ENCODE results near the gene NOD1.
"Not testable (repeated sequence)": the region's sequence is repeated elsewhere in the genome, so short reads cannot be mapped to it uniquely, and the experiment has no call there.

The NOD1 gene

GRCh38 chr7:30478349-30479201, at the start of gene NOD1:
Gene NOD1 (minus strand): TSS chr7:30478784. CDS start chr7:30456921, 21,863 bp downstream.
- Histone ChIP-seq H3K4me1 (ENCODE audit: insufficient read depth, low read length) (peaks cover 9% of the 10 kb centered on the region), H3K36me3 (ENCODE audit: insufficient read depth, low read length) (no peaks in the 10 kb centered on the region), H2AFZ (ENCODE audit: low read depth, low read length) (peak within 1 kb of the TSS; percentile 90), H3K4me3 (ENCODE audit: low read length) (peak within 1 kb of the TSS; percentile 65), H3K27me3 (ENCODE audit: insufficient read depth, low read length) (peaks cover 9% of the 10 kb centered on the region), H3K9me3 (ENCODE audit: low read length) (no peaks in the 10 kb centered on the region)

DNA sequence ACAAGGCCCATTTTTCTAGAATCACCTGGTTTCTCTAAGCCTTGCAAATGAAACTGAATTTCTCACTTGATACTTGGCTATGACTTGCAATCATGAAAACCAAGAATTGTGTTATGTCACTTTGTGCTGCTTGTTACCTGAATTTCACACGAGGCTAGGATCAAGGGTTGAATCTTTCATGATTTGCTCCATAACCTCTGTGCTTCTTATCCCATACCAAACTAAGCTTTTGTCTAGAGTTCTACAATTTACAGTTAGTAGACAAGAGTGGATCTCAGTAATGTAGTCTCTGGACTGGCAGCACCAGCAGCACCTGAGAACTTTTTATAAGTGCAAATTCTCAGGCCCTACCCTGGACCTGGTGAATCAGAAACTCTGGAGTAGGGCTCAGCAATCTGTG, 48.7 kb upstream of the NOD1 start:
- H2AFZ ChIP-seq (ENCODE audit: low read depth, low read length); H3K36me3 ChIP-seq (ENCODE audit: insufficient read depth, low read length); H3K27me3 ChIP-seq (ENCODE audit: insufficient read depth, low read length); H3K4me3 ChIP-seq (ENCODE audit: low read length); H3K9me3 ChIP-seq (ENCODE audit: low read length); H3K4me1 ChIP-seq (ENCODE audit: insufficient read depth, low read length): not testable (repeated sequence)

- Histone ChIP-seq H2AFZ (ENCODE audit: low read depth, low read length) (no peak overlapping the region), H3K4me1 (ENCODE audit: insufficient read depth, low read length) (no peaks in the 10 kb centered on the region), H3K9me3 (ENCODE audit: low read length) (no peaks in the 10 kb centered on the region), H3K4me3 (ENCODE audit: low read length) (no peak overlapping the region), H3K36me3 (ENCODE audit: insufficient read depth, low read length) (no peaks in the 10 kb centered on the region), H3K27me3 (ENCODE audit: insufficient read depth, low read length) (no peaks in the 10 kb centered on the region)
Observed at GRCh38 chr7:30526163-30526562, 47.6 kb upstream of the NOD1 start.

- Histone ChIP-seq H3K4me1 (ENCODE audit: insufficient read depth, low read length) (no peaks in the 10 kb centered on the region), H3K4me3 (ENCODE audit: low read length) (no peak overlapping the region), H3K27me3 (ENCODE audit: insufficient read depth, low read length) (no peaks in the 10 kb centered on the region), H3K9me3 (ENCODE audit: low read length) (no peaks in the 10 kb centered on the region), H3K36me3 (ENCODE audit: insufficient read depth, low read length) (no peaks in the 10 kb centered on the region), H2AFZ (ENCODE audit: low read depth, low read length) (no peak overlapping the region)
Observed at GRCh38 chr7:30525429-30525828, 46.8 kb upstream of the NOD1 start.

DNA sequence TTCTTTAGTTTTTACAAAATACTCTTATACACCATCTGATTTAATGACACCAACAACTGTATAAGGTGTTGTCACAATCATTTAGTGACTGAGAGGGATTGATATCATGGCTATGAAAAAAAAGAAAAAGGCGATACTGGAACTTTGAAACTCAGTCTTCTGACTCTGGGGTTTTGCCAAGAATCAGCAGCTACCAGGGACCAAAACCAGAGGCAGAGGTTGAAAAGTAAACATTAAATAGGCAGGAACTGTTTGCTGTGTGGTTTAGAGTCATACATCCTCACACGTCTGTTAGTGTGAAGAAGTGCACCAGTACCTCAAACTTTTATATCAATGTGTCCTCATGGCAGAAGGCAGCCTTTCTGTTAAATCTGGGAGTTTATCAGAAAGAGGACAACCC, 46.0 kb upstream of the NOD1 start:
- Histone ChIP-seq H3K27me3 (ENCODE audit: insufficient read depth, low read length) (no peaks in the 10 kb centered on the region), H3K36me3 (ENCODE audit: insufficient read depth, low read length) (no peaks in the 10 kb centered on the region), H3K9me3 (ENCODE audit: low read length) (no peaks in the 10 kb centered on the region), H2AFZ (ENCODE audit: low read depth, low read length) (no peak overlapping the region), H3K4me3 (ENCODE audit: low read length) (no peak overlapping the region), H3K4me1 (ENCODE audit: insufficient read depth, low read length) (no peaks in the 10 kb centered on the region)

GRCh38 chr7:30523466-30523865, 44.9 kb upstream of the NOD1 start:
- Histone ChIP-seq H3K4me1 (ENCODE audit: insufficient read depth, low read length) (no peaks in the 10 kb centered on the region), H3K27me3 (ENCODE audit: insufficient read depth, low read length) (no peaks in the 10 kb centered on the region), H2AFZ (ENCODE audit: low read depth, low read length) (no peak overlapping the region), H3K9me3 (ENCODE audit: low read length) (no peaks in the 10 kb centered on the region), H3K36me3 (ENCODE audit: insufficient read depth, low read length) (no peaks in the 10 kb centered on the region), H3K4me3 (ENCODE audit: low read length) (no peak overlapping the region)

GRCh38 chr7:30522159-30522558, 43.6 kb upstream of the NOD1 start:
- no peaks in the 10 kb centered on the region for H3K27me3 ChIP-seq (ENCODE audit: insufficient read depth, low read length)
- H3K9me3 ChIP-seq (ENCODE audit: low read length), result no peaks in the 10 kb centered on the region
- H3K4me3 ChIP-seq (ENCODE audit: low read length), result no peak overlapping the region
- no peak overlapping the region for H2AFZ ChIP-seq (ENCODE audit: low read depth, low read length)
- no peaks in the 10 kb centered on the region for H3K36me3 ChIP-seq (ENCODE audit: insufficient read depth, low read length)
- H3K4me1 ChIP-seq (ENCODE audit: insufficient read depth, low read length), result no peaks in the 10 kb centered on the region

DNA sequence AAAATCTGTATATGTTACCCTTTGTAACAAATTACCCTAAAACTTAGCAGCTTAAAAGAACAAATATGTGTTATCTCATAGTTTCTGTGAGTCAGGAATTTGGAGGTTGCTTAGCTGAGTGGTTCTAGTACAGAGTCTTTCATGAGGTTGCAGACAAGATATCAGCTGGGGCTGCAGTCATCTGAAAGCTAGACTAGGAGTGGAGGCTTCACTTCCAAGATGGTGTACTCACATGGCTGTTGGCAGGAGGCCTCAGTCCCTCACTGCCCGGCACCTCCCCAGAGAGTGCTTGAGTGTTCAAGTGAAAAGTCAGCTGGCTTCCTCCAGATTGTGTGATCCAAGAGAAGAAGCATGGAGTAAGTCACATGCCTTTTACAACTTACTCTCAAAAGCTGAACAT, 42.9 kb upstream of the NOD1 start:
- H2AFZ ChIP-seq (ENCODE audit: low read depth, low read length), result no peak overlapping the region
- H3K4me1 ChIP-seq (ENCODE audit: insufficient read depth, low read length), result no peaks in the 10 kb centered on the region
- H3K4me3 ChIP-seq (ENCODE audit: low read length), result no peak overlapping the region
- H3K9me3 ChIP-seq (ENCODE audit: low read length), result no peaks in the 10 kb centered on the region
- H3K36me3 ChIP-seq (ENCODE audit: insufficient read depth, low read length), result no peaks in the 10 kb centered on the region
- H3K27me3 ChIP-seq (ENCODE audit: insufficient read depth, low read length), result no peaks in the 10 kb centered on the region

DNA sequence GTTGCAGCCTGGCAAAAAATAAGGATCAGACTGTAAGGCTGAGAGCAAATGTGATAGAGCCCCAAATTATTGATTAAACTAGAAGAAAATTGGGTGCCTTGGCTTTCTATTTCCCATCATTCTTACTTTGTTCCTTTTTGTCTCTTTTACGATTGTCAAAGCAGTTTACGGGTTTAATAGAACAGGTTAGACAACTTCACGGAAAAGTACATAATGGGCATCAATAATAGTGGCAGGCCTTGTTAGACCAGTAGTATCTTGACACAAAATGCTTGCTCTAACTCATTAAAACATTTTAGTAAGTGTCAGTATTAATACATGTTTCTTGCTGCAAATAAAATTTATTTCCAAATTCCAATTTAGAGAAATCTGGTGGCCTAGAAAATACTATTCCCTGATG, 40.5 kb upstream of the NOD1 start:
- H3K4me3 ChIP-seq (ENCODE audit: low read length), result no peak overlapping the region
- H2AFZ ChIP-seq (ENCODE audit: low read depth, low read length), result no peak overlapping the region
- no peaks in the 10 kb centered on the region for H3K4me1 ChIP-seq (ENCODE audit: insufficient read depth, low read length)
- no peaks in the 10 kb centered on the region for H3K9me3 ChIP-seq (ENCODE audit: low read length)
- H3K27me3 ChIP-seq (ENCODE audit: insufficient read depth, low read length), result no peaks in the 10 kb centered on the region
- H3K36me3 ChIP-seq (ENCODE audit: insufficient read depth, low read length), result no peaks in the 10 kb centered on the region

- H3K4me3 ChIP-seq (ENCODE audit: low read length), result no peak overlapping the region
- no peaks in the 10 kb centered on the region for H3K36me3 ChIP-seq (ENCODE audit: insufficient read depth, low read length)
- no peaks in the 10 kb centered on the region for H3K9me3 ChIP-seq (ENCODE audit: low read length)
- H3K27me3 ChIP-seq (ENCODE audit: insufficient read depth, low read length), result no peaks in the 10 kb centered on the region
- H2AFZ ChIP-seq (ENCODE audit: low read depth, low read length), result no peak overlapping the region
- H3K4me1 ChIP-seq (ENCODE audit: insufficient read depth, low read length), result peaks cover 2% of the 10 kb centered on the region
Observed at GRCh38 chr7:30515761-30516160, 37.2 kb upstream of the NOD1 start.

- no peak overlapping the region for H3K4me3 ChIP-seq (ENCODE audit: low read length)
Observed at GRCh38 chr7:30514776-30515175, 36.2 kb upstream of the NOD1 start.

DNA sequence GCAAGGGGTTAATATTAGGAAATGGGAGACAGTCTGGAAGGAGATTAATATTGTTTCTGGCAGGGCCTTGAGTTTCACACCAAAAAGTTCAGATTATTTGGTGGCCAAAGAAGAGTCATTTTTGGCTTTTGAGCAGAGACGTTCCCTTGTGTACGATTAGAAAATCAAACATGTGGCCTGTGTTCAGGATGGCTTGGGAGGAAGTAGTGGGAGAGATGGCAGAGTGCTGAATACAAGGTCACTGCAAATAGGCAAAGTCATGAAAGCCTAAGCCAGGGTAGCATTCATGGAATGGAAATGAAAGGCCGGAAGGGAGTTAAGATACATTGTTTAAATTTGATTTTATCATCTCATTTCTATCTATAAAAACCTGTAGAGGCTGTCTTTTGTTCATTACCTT, 35.6 kb upstream of the NOD1 start:
- no peaks in the 10 kb centered on the region for H3K36me3 ChIP-seq (ENCODE audit: insufficient read depth, low read length)

More at GRCh38 chr7:30514776-30515175, 36.2 kb upstream of the NOD1 start:
- Histone ChIP-seq H3K36me3 (ENCODE audit: insufficient read depth, low read length) (no peaks in the 10 kb centered on the region), H3K4me1 (ENCODE audit: insufficient read depth, low read length) (peaks cover 2% of the 10 kb centered on the region), H3K9me3 (ENCODE audit: low read length) (no peaks in the 10 kb centered on the region), H2AFZ (ENCODE audit: low read depth, low read length) (no peak overlapping the region), H3K27me3 (ENCODE audit: insufficient read depth, low read length) (no peaks in the 10 kb centered on the region)

DNA sequence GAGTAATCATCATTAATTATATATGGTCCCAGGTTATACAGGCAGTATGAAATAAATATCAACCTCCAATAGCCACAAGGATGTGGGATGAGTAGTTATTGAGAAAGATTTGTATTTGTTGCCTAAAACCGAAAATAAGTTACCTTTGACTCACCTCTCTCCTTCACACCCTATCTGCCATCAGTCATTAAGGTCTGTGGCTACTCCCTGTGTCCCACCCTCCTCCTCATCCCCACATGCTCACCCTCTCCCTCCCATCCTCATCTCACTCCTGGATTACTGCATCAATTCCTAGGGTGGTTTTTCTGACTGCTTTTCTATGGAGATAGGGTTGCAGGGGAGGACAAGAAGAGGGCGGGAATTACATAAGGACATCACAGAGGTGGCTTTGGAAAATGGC, 35.2 kb upstream of the NOD1 start:
- peaks cover 2% of the 10 kb centered on the region for H3K4me1 ChIP-seq (ENCODE audit: insufficient read depth, low read length)
- H3K27me3 ChIP-seq (ENCODE audit: insufficient read depth, low read length), result no peaks in the 10 kb centered on the region
- H3K36me3 ChIP-seq (ENCODE audit: insufficient read depth, low read length), result no peaks in the 10 kb centered on the region
- H3K4me3 ChIP-seq (ENCODE audit: low read length), result no peak overlapping the region
- no peak overlapping the region for H2AFZ ChIP-seq (ENCODE audit: low read depth, low read length)
- no peaks in the 10 kb centered on the region for H3K9me3 ChIP-seq (ENCODE audit: low read length)

More for the DNA sequence above, 35.6 kb upstream of the NOD1 start:
- Histone ChIP-seq H3K4me3 (ENCODE audit: low read length) (no peak overlapping the region), H3K27me3 (ENCODE audit: insufficient read depth, low read length) (no peaks in the 10 kb centered on the region), H3K4me1 (ENCODE audit: insufficient read depth, low read length) (peaks cover 2% of the 10 kb centered on the region), H3K9me3 (ENCODE audit: low read length) (no peaks in the 10 kb centered on the region), H2AFZ (ENCODE audit: low read depth, low read length) (no peak overlapping the region)

Data from neuron (in vitro differentiated cells).